Activated T-cell treated with anti-CD3 and anti-CD28 coated beads, Interleukin-2, amount 50 U/mL, for 4 hours (primary cell): ENCODE data around the gene PLBD2. TPM values are rescaled to one million over a fixed set of nuclear protein-coding genes. Genes with fewer than 3 reads are reported as not detected.

Experiments
- ATAC-seq, 2 donors: fragments of 200-7000 bp; cut with Tn5 transposase; one replicate each; pipeline ENCODE4 v1.10.0; 2021
- DNase-seq: peaks from one replicate; pipeline ENCODE4 v3.0.0-alpha.2; 2020
- H3K27me3 Mint-ChIP-seq: one replicate; pipeline ENCODE4 v1.8.0; 2021; ENCODE audit warnings: low read depth, mixed read lengths
- H3K36me3 Mint-ChIP-seq: one replicate; pipeline ENCODE4 v1.8.0; 2022; ENCODE audit warnings: mixed read lengths; ENCODE audit not compliant: insufficient read depth
- H3K4me1 Mint-ChIP-seq: one replicate; pipeline ENCODE4 v1.8.0; 2021; ENCODE audit warnings: low read depth, mixed read lengths
- H3K4me3 Mint-ChIP-seq: one replicate; pipeline ENCODE4 v1.8.0; 2021; ENCODE audit warnings: mild to moderate bottlenecking, moderate library complexity, mixed read lengths
- H3K9me3 Mint-ChIP-seq: one replicate; pipeline ENCODE4 v1.8.0; 2021; ENCODE audit warnings: mixed read lengths
- total RNA-seq, 3 donors: library from RNA; stranded (reverse); gene quantifications; one replicate each; pipeline ENCODE4 v1.2.1, GENCODE V29; 2021

Gene PLBD2
- total RNA-seq, 3 donors from 2014 or later, result 22.9 to 25.3 (median 24.2) TPM

GRCh38 chr12:113438523-113439300, 80.3 kb downstream of the PLBD2 start:
- Mint-ChIP-seq H3K4me3 (no peak overlapping the region), H3K9me3 (no peaks in the 10 kb centered on the region), H3K36me3 (no peaks in the 10 kb centered on the region), H3K4me1 (no peaks in the 10 kb centered on the region), H3K27me3 (peaks cover 20% of the 10 kb centered on the region)
- no peak for DNase-seq
- ATAC-seq, result no peak

GRCh38 chr12:113439301-113439597, 80.9 kb downstream of the PLBD2 start:
- Mint-ChIP-seq H3K9me3 (no peaks in the 10 kb centered on the region), H3K4me3 (no peak overlapping the region)

GRCh38 chr12:113439606-113440030, 81.2 kb downstream of the PLBD2 start:
- peaks cover 20% of the 10 kb centered on the region for H3K27me3 Mint-ChIP-seq
- no peaks in the 10 kb centered on the region for H3K36me3 Mint-ChIP-seq
- no peaks in the 10 kb centered on the region for H3K9me3 Mint-ChIP-seq
- no peak for ATAC-seq
- H3K4me1 Mint-ChIP-seq, result no peaks in the 10 kb centered on the region
- no peak overlapping the region for H3K4me3 Mint-ChIP-seq
- no peak for DNase-seq

More at GRCh38 chr12:113439301-113439597, 80.9 kb downstream of the PLBD2 start:
- no peak for DNase-seq
- H3K4me1 Mint-ChIP-seq, result no peaks in the 10 kb centered on the region
- no peak for ATAC-seq
- peaks cover 20% of the 10 kb centered on the region for H3K27me3 Mint-ChIP-seq
- H3K36me3 Mint-ChIP-seq, result no peaks in the 10 kb centered on the region

GRCh38 chr12:113440336-113440735, 81.9 kb downstream of the PLBD2 start:
- peaks cover 25% of the 10 kb centered on the region for H3K27me3 Mint-ChIP-seq
- no peaks in the 10 kb centered on the region for H3K4me1 Mint-ChIP-seq
- no peak overlapping the region for H3K4me3 Mint-ChIP-seq
- H3K9me3 Mint-ChIP-seq, result peaks cover 5% of the 10 kb centered on the region
- no peaks in the 10 kb centered on the region for H3K36me3 Mint-ChIP-seq
- DNase-seq (no peak), ATAC-seq (no peak)

Other genes with a start within 250 kb of the PLBD2 start
- gene RASAL1, start 222.8 kb upstream of the PLBD2 start, total RNA-seq, result 1 to 10 TPM in 1 of 3 donors, under 1 TPM in 2; 0.58 to 1.1 (median 0.87) TPM
- gene CFAP73, start 208.9 kb upstream of the PLBD2 start, total RNA-seq, result under 1 TPM; 0.29 to 0.46 (median 0.38) TPM
- 100 to 1,000 TPM; 213 to 236 (median 232) TPM for gene DDX54, start 173.1 kb upstream of the PLBD2 start, total RNA-seq
- gene RITA1, start 172.9 kb upstream of the PLBD2 start, total RNA-seq, result 10 to 100 TPM; 24.6 to 31.0 (median 27.5) TPM
- 10 to 100 TPM; 17.5 to 23.7 (median 20.8) TPM for gene TPCN1, start 137.1 kb upstream of the PLBD2 start, total RNA-seq
- 10 to 100 TPM; 12.4 to 14.7 (median 13.6) TPM for gene SLC8B1, start 23.5 kb upstream of the PLBD2 start, total RNA-seq
- gene SDS, start 45.3 kb downstream of the PLBD2 start, total RNA-seq, result under 1 TPM in 1 of 3 donors, not detected in 2; 0.18 TPM
- under 1 TPM in 1 of 3 donors, not detected in 2; 0.46 TPM for gene SDSL, start 63.8 kb downstream of the PLBD2 start, total RNA-seq
- not detected for gene LHX5, start 113.3 kb downstream of the PLBD2 start, total RNA-seq